AG04449 (cell line): ENCODE data around the gene PLEKHO2.

ENCODE experiments used
- CTCF ChIA-PET: fragments of 350-600 bp; formaldehyde crosslinking; extraction: SDS; loops from one replicate; lab custom pipeline; 2021; ENCODE audit warnings: antibody characterized with exemption; lab: Yijun Ruan, JAX
- POLR2A ChIA-PET: fragments of 400-600, 350-600 bp; formaldehyde crosslinking; extraction: SDS; loops from one replicate; lab custom pipeline; 2020; ENCODE audit warnings: antibody characterized with exemption, inconsistent platforms; lab: Yijun Ruan, JAX
- DNase-seq: peaks from one replicate; pipeline ENCODE4 v3.0.0-alpha.2; 2010; ENCODE audit warnings: low read depth, low spot score
- H3K4me3 ChIP-seq: 2 replicates; pipeline ENCODE4 v1.5.1; 2011; ENCODE audit warnings: low read depth, mild to moderate bottlenecking, control low read depth, low read length
- CTCF ChIP-seq: IDR thresholded peaks from one replicate; pipeline ENCODE4 v1.5.1; 2011; ENCODE audit warnings: mild to moderate bottlenecking, moderate library complexity, low read length, control low read depth, inconsistent platforms; ENCODE audit not compliant: insufficient read depth; ENCODE audit errors: missing control alignments

PLEKHO2 gene

GRCh38 chr15:64893481-64894394 lies 52.0 kb downstream of the PLEKHO2 start:
- no peak for TF ChIP-seq CTCF
- no peak overlapping the region for H3K4me3 ChIP-seq
- POLR2A ChIA-PET: interaction anchor here (0.6 to 1.6 kb wide), 5 partner anchors 18 to 53 kb away, joined by 3 to 4 read pairs (median 3); partner anchors contain the start of genes ANKDD1A and PLEKHO2
- CTCF ChIA-PET: interaction anchor here (0.9 to 3.3 kb wide), 5 partner anchors 11 to 84 kb away, joined by 3 to 31 read pairs (median 7); no protein-coding TSS in a partner anchor
- DNase-seq: peak; percentile 63

- ChIA-PET POLR2A (interaction anchor here (0.5 to 1.6 kb wide), 5 partner anchors 29 to 81 kb away, joined by 3 read pairs; partner anchors contain the start of gene PLEKHO2), CTCF (interaction anchor here (0.9 to 3.3 kb wide), 6 partner anchors 10 to 85 kb away, joined by 3 to 31 read pairs (median 6); no protein-coding TSS in a partner anchor)
- no peak for DNase-seq
- TF ChIP-seq CTCF: no peak
- no peak overlapping the region for H3K4me3 ChIP-seq
Observed at GRCh38 chr15:64894395-64895056, 52.8 kb downstream of the PLEKHO2 start.

GRCh38 chr15:64895285-64896065 lies 53.8 kb downstream of the PLEKHO2 start:
- H3K4me3 ChIP-seq: no peak overlapping the region
- ChIA-PET POLR2A (interaction anchor here (0.5 kb wide), 1 partner anchor 82 kb away, joined by 3 read pairs; no protein-coding TSS in a partner anchor), CTCF (interaction anchor here (1.1 to 3.3 kb wide), 2 partner anchors 9 to 59 kb away, joined by 3 to 31 read pairs; no protein-coding TSS in a partner anchor)
- no peak for TF ChIP-seq CTCF
- DNase-seq: no peak

- H3K4me3 ChIP-seq: no peak overlapping the region
- POLR2A ChIA-PET: interaction anchor here (0.7 to 1.1 kb wide), 3 partner anchors 14 to 45 kb away, joined by 3 read pairs; no protein-coding TSS in a partner anchor
- CTCF ChIA-PET: no interaction called here
- no peak for TF ChIP-seq CTCF
- no peak for DNase-seq
Observed at GRCh38 chr15:64896371-64897069, 54.8 kb downstream of the PLEKHO2 start.

GRCh38 chr15:64897345-64897985 lies 55.8 kb downstream of the PLEKHO2 start:
- TF ChIP-seq CTCF: no peak
- CTCF ChIA-PET: interaction anchor here (0.9 to 1.6 kb wide), 4 partner anchors 9 to 170 kb away, joined by 3 to 4 read pairs (median 3); no protein-coding TSS in a partner anchor
- DNase-seq: no peak
- POLR2A ChIA-PET: interaction anchor here (0.7 to 1.1 kb wide), 3 partner anchors 15 to 46 kb away, joined by 3 read pairs; no protein-coding TSS in a partner anchor
- H3K4me3 ChIP-seq: no peak overlapping the region
